ENCODE results near the gene IL6R. TPM values are rescaled to one million over a fixed set of nuclear protein-coding genes. Genes with fewer than 3 reads are reported as not detected.

The IL6R gene
- total and polyA plus RNA-seq, 2 of the 4 experiments (the other 2 are of a cell fraction) = 5.3 to 9.5 TPM

GRCh38 chr1:154410185-154410827, 5.2 kb downstream of the IL6R start:
- no peak overlapping the region for H2BK120ac ChIP-seq (ENCODE audit: low read depth, low read length)
- H3K4ac ChIP-seq (ENCODE audit: low read depth, low read length) = no peak overlapping the region
- no peak overlapping the region for H4K8ac ChIP-seq (ENCODE audit: low read depth in 2 of 2, low read length in 2 of 2)
- ChIA-PET CTCF (no interaction called here), POLR2A (ENCODE audit: unreplicated experiment) (no interaction called here)
- peaks cover 10 to 16% of the 10 kb centered on the region in 2 experiments; a peak in 2 of 4 replicates for H3K79me1 ChIP-seq (ENCODE audit: low read depth in 1 of 2, low read length in 2 of 2)
- H4K20me1 ChIP-seq (ENCODE audit: insufficient read depth, low read length) = peaks cover 7% of the 10 kb centered on the region; the same call in 1 of the 2 replicates
- no peak overlapping the region for H3K18ac ChIP-seq (ENCODE audit: low read depth, low read length)
- no peak overlapping the region for H3K9ac ChIP-seq (ENCODE audit: low read depth, low read length)
- 81% methylated on average over 2 of the region's 9 CpGs; no CpG with 5 or more reads in 1 of the 2 experiments for WGBS, 2 experiments (ENCODE audit: extremely low coverage in 2 of 2, insufficient read length in 1 of 2)
- intact Hi-C loops (cut with micrococcal nuclease) (no loop called here), dilution Hi-C loops (cut with HindIII; ENCODE audit: low sequenced_read_pairs, unreplicated experiment) (no loop called here), in situ Hi-C loops (cut with MboI; ENCODE audit: low sequenced_read_pairs) (no loop called here)
- H3K4me2 ChIP-seq (ENCODE audit: low read depth, low read length) = no peak overlapping the region
- H3K9me3 ChIP-seq (ENCODE audit: control insufficient read depth, insufficient read depth, low read length) = no peaks in the 10 kb centered on the region
- no peak for DNase-seq
- no peak overlapping the region for H2BK15ac ChIP-seq (ENCODE audit: low read depth, low read length)
- ATAC-seq (ENCODE audit: low read depth) = no peak
- no peak overlapping the region for H2AK9ac ChIP-seq (replicated peaks; ENCODE audit: low read depth, low read length, poor library complexity)
- H3K9me1 ChIP-seq (ENCODE audit: insufficient read depth, low read length) = 0 out of 2 replicates have a peak, but pooled peaks cover 3% of the 10 kb centered on the region
- no peaks in the 10 kb centered on the region; the same call in 1 of the 2 replicates for H3K36me3 ChIP-seq (ENCODE audit: control insufficient read depth, insufficient read depth, low read length)
- no peaks in the 10 kb centered on the region for H3K27me3 ChIP-seq (ENCODE audit: control insufficient read depth, insufficient read depth, low read length)
- H4K5ac ChIP-seq (ENCODE audit: low read depth, low read length) = no peak overlapping the region
- no peak overlapping the region for H3K56ac ChIP-seq (ENCODE audit: extremely low read depth, insufficient read depth, low read length)
- TF ChIP-seq FOS (IDR thresholded peaks at IDR 0.05; ENCODE audit: low read depth, low read length) (no peak), MAFK (IDR thresholded peaks at IDR 0.05; ENCODE audit: low read depth, low read length) (no peak), BHLHE40 (IDR thresholded peaks at IDR 0.05; ENCODE audit: low read depth, low read length) (no peak), ELK1 (IDR thresholded peaks at IDR 0.05; ENCODE audit: borderline replicate concordance, low read depth, low read length) (no peak), RFX5 (IDR thresholded peaks at IDR 0.05; ENCODE audit: low read depth, low read length) (no peak), CEBPB (IDR thresholded peaks at IDR 0.05; ENCODE audit: low read depth, low read length) (no peak), RCOR1 (IDR thresholded peaks at IDR 0.05; ENCODE audit: insufficient replicate concordance, low read length) (no peak), NFE2L2 (IDR thresholded peaks at IDR 0.05; ENCODE audit: low read depth, low read length) (no peak), RAD21 (IDR thresholded peaks at IDR 0.05; ENCODE audit: low read length) (no peak), USF2 (IDR thresholded peaks at IDR 0.05; ENCODE audit: low read depth, low read length) (no peak), MAZ (IDR thresholded peaks at IDR 0.05; ENCODE audit: borderline replicate concordance, low read depth, low read length) (no peak), CTCF (conservative IDR thresholded peaks at IDR 0.05; ENCODE audit: low read depth, low read length) (no peak), SMC3 (IDR thresholded peaks at IDR 0.05; ENCODE audit: low read depth, low read length) (no peak)
- no peak overlapping the region for H3K4me3 ChIP-seq (ENCODE audit: insufficient read depth, low read depth, low read length)
- H2AK5ac ChIP-seq (ENCODE audit: low read depth, low read length) = no peak overlapping the region
- no peak overlapping the region for H4K91ac ChIP-seq (ENCODE audit: insufficient read depth, low read depth, low read length)
- H3K27ac ChIP-seq (ENCODE audit: insufficient read depth, low read length) = no peak overlapping the region
- H3K4me1 ChIP-seq (ENCODE audit: control insufficient read depth, insufficient read depth, low read length) = peaks cover 18% of the 10 kb centered on the region
- no peak overlapping the region for H3K14ac ChIP-seq (replicated peaks; ENCODE audit: low read depth, low read length)
- no peak overlapping the region for H3K23ac ChIP-seq (ENCODE audit: low read depth, low read length)
- BruUV-seq (replicated peaks) = no TSS peak
- no peak overlapping the region for H2AFZ ChIP-seq (replicated peaks; ENCODE audit: low read length, poor library complexity)
- H2BK5ac ChIP-seq (ENCODE audit: low read depth, low read length, poor library complexity, severe bottlenecking) = no peak overlapping the region
- H2BK20ac ChIP-seq (ENCODE audit: low read depth, low read length) = no peak overlapping the region

Data from IMR-90 (cell line).